Hypothalamus (tissue), 51 donors: ENCODE results near the gene KRTAP19-2.
"Not testable (repeated sequence)": the region's sequence is repeated elsewhere in the genome, so short reads cannot be mapped to it uniquely, and the experiment has no call there.

Experiments used
- DNase-seq, 51 donors: peaks; one replicate each; lab custom pipeline; 2025; lab: John Stamatoyannopoulos, UW

The KRTAP19-2 gene

DNA sequence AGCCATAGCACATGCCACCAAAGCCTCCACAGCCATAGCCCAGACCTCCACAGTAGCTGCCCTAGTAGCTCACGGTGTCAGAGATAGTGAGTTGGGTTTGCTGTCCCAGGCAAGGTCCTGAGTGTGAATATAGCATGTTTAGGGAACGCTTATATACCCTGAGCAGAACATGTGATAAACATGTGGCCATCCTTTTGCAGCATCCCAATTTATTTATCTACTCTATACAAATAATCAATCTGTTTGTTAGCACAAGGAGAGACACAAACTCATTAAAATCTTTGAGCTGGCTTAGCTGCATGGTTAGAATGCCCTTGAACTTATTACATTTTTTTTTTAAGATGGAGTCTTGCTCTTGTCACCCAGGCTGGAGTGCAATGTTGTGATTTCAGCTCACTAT, at the start of gene KRTAP19-2:
TSS of gene KRTAP19-2 (minus strand) at position 101 of the 400 bp plus-strand sequence. CDS start at position 13, 88 bp downstream.
- DNase-seq, result no peak

- no peak for DNase-seq
These were observed 31.6 kb upstream of the KRTAP19-2 start for GRCh38 chr21:30518876-30519275.

DNA sequence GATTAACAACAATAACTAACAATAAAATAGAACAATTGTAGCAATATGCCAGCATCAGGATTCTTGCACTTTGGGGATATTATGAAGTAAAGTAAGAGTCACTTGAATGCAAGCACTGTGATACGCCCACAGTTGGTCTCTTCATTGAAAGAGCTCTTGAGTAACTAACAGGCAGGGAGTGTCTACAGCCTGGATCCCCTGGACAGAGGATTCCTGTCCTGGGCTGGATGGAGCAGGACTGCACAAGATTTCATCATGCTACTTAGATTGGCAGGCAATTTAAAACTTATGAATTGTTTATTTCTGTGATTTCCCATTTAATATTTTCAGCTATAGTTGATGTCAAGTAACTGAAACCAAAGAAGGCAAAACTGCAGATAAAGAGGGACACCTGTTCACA, 28.4 kb upstream of the KRTAP19-2 start:
- DNase-seq, result no peak

DNA sequence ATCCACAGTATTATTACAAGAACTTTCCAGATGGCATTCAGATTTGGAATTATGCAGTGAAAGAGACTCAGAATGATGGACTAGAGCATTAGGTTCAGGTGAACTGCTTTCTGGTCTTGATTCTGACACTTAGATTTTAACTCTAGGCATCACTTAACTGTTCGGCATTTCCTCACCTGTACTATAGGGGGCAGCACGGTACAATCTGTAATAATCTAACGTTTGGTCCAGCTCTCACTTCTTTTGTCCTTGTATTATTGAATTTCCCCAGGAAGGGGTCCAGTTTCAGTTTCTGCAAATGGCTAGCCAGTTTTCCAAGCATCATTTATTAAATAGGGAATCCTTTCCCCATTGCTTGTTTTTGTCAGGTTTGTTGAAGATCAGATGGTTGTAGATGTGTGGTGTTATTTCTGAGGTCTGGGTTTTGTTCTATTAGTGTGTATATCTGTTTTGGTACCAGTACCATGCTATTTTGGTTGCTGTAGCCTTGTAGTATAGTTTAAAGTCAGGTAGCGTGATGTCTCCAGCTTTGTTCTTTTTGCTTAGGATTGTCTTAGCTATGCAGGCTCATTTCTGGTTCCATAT, 18.5 kb upstream of the KRTAP19-2 start:
- DNase-seq, result not testable (repeated sequence)

DNA sequence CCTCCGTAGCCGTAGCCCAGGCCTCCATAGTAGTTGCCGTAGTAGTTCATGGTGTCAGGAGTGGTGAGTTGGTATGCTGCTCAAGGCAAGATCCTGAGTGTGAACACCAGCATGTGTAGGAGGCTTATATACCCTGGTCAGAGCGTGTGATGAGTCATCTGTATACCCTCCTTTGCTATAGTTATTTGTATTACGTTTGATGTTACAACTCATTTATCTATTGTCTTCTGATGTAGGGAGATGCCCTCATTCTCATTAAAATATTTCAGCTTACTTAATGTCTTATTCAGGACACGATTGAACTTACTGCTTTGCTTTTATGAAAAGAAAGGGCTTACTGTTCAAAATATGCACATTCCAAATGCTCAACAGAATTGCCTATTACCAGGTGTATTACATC, 14.8 kb upstream of the KRTAP19-2 start, which contains the start of gene KRTAP19-5:
TSS of gene KRTAP19-5 (minus strand) at position 101 of the 400 bp plus-strand sequence. CDS start at position 50, 51 bp downstream.
- DNase-seq, result no peak

GRCh38 chr21:30497065-30497464, 9.8 kb upstream of the KRTAP19-2 start, which contains the start of gene KRTAP19-4:
TSS of gene KRTAP19-4 (minus strand) at chr21:30497165. CDS start at chr21:30497110, 55 bp downstream.
- DNase-seq, result no peak

- DNase-seq, result no peak
These were observed 4.8 kb upstream of the KRTAP19-2 start, which contains the start of gene KRTAP19-3 for GRCh38 chr21:30491963-30492428. TSS of gene KRTAP19-3 (minus strand) at chr21:30492013. CDS start at chr21:30491957, 56 bp downstream.

- no peak for DNase-seq
These were observed 1.1 kb downstream of the KRTAP19-2 start for GRCh38 chr21:30486180-30486579.

DNA sequence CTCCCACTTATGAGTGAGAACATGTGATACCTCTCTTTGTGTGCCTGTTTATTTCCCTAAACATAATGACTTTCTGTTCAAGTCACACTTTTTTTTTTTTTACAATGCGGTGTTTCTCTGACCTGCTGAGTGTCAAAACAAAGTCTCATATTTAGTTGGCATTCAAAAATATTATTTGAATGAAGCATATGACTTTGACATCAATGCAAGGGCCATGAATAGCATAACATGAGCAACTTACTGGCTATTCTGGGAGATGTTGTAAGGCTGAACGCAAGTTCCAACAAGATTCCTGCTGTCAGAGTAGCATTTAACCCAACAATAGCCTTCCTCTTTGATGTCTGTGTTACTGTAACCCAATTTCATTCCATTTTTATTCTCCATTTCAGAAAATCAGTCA, 5.1 kb downstream of the KRTAP19-2 start:
- no peak for DNase-seq

GRCh38 chr21:30480145-30480544, 7.1 kb downstream of the KRTAP19-2 start, which contains the start of gene KRTAP19-1:
TSS of gene KRTAP19-1 (minus strand) at chr21:30480367. CDS start at chr21:30480317, 50 bp downstream.
- no peak for DNase-seq

- DNase-seq, result no peak
These were observed 8.0 kb downstream of the KRTAP19-2 start for GRCh38 chr21:30479259-30479658.

- no peak for DNase-seq
These were observed 9.2 kb downstream of the KRTAP19-2 start for GRCh38 chr21:30478004-30478403.

DNA sequence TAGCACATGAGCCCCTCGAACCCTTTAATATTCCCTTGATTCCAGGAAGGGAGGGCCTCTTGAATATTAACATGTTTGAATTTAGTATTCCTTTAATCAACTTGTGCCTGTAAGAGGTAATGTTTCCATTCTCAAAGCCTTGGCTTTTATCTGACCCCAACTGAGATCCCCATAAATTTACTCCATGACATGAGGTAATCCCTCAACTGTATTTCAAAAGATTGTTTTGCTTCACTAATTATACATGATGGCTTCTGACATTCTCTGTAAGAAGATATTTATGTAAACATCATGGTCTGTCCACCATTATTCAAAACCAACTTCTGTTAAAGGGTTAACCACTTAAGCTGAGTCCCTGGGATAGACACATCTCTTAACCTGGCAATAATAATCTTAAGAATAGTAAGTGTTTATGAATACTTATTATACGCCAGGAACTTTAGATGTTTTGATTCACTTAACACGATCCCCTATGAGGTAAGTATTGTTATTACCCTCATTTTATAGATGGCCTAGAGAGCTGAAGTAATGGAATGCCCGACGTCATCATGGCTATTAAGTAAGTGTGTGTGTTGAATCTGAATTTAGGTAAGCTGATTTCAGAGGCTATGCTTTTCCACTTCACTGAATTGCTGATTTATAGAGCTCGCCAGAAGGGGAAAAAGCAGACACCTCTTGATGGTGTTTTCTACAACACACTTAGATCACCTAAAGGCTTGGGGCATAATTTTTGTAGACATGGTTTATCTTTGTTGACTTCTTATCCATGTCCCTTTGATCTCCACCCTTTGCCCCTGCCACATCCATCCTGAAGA, 18.1 kb downstream of the KRTAP19-2 start:
- DNase-seq, result no peak

DNA sequence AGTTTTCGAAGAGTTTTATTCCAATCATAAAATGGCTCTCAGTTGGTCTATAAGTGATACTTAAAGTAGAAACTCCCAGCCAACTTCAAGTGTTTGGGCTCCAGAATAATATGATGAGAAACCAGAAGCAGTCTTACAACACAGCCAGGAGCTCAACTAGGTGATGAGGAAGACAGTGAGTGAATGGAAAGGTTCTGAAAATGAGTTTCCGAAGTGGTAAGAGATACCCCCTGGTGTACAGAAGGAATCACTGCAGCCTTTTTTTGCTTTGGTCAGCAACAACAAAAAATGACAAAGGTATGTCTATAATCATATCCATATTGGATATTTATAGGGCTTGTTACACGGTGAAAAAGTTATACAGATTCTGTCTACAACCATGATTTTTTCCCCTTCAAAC, 23.5 kb downstream of the KRTAP19-2 start:
- no peak for DNase-seq

DNA sequence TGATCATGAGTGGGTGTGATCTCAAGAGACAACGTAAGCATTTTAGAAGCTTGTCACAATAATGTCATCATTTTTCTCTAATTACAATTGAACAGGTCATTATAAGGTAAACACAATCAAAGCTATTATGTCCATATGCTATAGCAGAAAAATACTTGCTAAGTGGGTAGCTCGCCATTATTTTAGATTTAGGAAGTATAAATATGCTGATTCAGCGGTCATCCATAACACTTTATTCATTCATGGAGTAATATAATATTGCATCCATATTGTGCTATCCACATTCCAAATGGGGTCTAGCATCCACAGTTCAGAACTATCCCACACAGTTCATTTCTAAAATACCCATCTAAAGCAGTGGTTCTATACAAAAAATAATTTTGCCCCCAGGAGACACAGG, 38.7 kb downstream of the KRTAP19-2 start:
- DNase-seq, result no peak

DNA sequence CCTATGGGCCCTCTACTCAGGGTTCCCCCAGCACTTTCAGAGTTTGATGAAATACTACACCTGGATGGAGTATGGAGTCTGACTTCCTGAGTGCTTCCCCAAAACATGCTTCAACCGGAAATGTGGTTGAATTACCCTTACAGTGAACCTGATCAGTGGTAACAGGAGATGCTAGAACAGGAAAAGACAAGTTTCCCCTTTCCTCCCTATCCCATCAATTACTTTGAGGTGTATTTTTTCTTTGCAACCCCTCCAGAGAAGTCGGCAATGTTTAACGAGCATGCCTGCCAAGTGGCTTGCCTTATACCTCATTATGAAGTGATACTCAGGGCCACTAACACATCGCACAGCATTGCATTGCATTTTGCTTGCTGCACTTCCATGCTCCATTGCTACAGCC, 40.2 kb downstream of the KRTAP19-2 start:
- no peak for DNase-seq

- DNase-seq, result no peak
These were observed 43.0 kb downstream of the KRTAP19-2 start for GRCh38 chr21:30444204-30444603.

DNA sequence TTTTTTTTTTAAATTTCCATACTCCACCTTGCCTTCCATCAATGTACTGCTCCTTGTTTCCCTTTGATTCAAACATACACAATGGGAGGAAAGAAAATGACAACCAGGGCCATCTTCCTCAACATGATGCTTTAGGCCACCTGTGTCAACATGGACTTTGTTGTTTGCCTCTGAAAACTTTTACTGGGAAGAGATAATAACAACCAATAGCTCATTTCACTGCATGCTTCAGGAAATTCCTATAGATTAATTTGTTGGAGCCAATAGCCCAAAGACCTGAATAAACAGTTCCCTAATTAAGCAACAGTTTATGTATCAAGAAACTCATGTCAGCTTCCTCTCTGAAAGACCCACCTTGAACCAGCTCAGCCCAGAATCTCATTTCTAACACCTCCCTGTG, 44.0 kb downstream of the KRTAP19-2 start:
- DNase-seq, result no peak

DNA sequence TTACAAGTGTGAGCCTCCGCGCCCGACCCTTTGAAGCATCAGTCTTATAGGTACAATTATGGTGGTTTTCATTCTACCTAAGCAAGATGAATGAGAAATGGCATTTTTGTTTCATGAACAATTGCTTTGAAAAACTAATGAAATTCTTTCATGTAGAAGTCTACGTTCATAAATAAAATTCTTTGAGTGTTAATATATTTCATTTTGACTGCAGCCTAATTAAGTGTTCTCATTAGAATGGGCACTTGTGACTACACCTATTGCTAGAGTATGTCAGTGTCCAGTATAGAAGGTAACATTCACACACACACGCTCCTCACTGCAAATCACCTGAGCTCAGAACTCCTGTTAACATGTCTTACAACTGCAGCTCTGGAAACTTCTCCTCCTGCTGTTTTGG, 47.3 kb downstream of the KRTAP19-2 start, which contains the start of gene KRTAP15-1:
TSS of gene KRTAP15-1 (plus strand) at position 301 of the 400 bp plus-strand sequence. CDS start at position 354, 53 bp downstream.
- DNase-seq, result no peak
